HL-60 (cell line): Measurements from ENCODE around the gene GNG12.

ENCODE experiments used
- DNase-seq, 2 experiments: peaks; one replicate each; pipeline ENCODE4 v3.0.0-alpha.2; 2010 to 2020; ENCODE audit warnings: low read depth in 1 of 2, low spot score in 1 of 2
- H3K27ac ChIP-seq: fragments of 250-450 bp; sonication (Bioruptor Pico); replicated peaks from 2 replicates; pipeline ENCODE4 v1.5.1; 2020; ENCODE audit warnings: mild to moderate bottlenecking, moderate library complexity
- H3K27me3 ChIP-seq: fragments of 250-450 bp; sonication (Bioruptor Pico); 2 replicates; pipeline ENCODE4 v1.5.1; 2021; ENCODE audit warnings: mild to moderate bottlenecking, moderate library complexity; ENCODE audit not compliant: insufficient read depth, poor library complexity, severe bottlenecking
- H3K4me3 ChIP-seq: replicated peaks from 2 replicates; pipeline ENCODE4 v1.5.1; 2011; ENCODE audit warnings: mild to moderate bottlenecking, control low read depth, low read length; ENCODE audit not compliant: insufficient read depth
- CTCF ChIP-seq: IDR thresholded peaks from one replicate; pipeline ENCODE4 v1.5.1; 2011; ENCODE audit warnings: low read length, control low read depth, inconsistent platforms; ENCODE audit not compliant: insufficient read depth
- GABPA ChIP-seq: IDR thresholded peaks from 2 replicates; pipeline ENCODE4 v1.6.1; 2012; ENCODE audit warnings: low read depth
- POLR2AphosphoS5 ChIP-seq: IDR thresholded peaks from 2 replicates; pipeline ENCODE4 v1.6.1; 2012; ENCODE audit warnings: low read depth
- SPI1 ChIP-seq: IDR thresholded peaks from 2 replicates; pipeline ENCODE4 v1.6.1; 2012; ENCODE audit warnings: low read depth, mild to moderate bottlenecking, borderline replicate concordance
- TF ChIP-seq, protein P1 (sequence below): IDR thresholded peaks from 2 replicates; pipeline ENCODE4 v1.6.1; 2012; ENCODE audit warnings: low read depth; ENCODE audit not compliant: insufficient replicate concordance

Gene GNG12

GRCh38 chr1:67824766-67825165, 8.5 kb downstream of the GNG12 start:
- H3K27me3 ChIP-seq, result no peaks in the 10 kb centered on the region

DNA sequence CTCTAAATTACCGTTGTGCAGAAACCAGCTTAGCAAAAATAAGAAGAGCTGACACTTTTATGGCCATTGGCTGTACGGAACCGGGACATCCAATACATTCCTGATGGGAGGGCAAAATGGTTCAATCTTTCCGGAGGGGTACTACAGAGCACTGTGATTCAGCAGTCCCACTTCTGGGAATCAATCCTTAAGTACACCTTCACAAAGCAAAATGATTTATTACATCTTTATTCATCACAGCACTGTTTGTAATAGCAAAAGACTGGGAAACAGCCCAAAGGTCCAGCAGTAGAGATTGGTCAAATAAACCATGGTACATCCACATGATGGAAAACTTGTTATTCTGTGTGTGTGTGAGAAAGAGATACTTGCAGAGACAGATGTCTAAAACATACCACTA, 9.7 kb downstream of the GNG12 start:
- H3K4me3 ChIP-seq, result no peak overlapping the region
- TF ChIP-seq, protein P1, sequence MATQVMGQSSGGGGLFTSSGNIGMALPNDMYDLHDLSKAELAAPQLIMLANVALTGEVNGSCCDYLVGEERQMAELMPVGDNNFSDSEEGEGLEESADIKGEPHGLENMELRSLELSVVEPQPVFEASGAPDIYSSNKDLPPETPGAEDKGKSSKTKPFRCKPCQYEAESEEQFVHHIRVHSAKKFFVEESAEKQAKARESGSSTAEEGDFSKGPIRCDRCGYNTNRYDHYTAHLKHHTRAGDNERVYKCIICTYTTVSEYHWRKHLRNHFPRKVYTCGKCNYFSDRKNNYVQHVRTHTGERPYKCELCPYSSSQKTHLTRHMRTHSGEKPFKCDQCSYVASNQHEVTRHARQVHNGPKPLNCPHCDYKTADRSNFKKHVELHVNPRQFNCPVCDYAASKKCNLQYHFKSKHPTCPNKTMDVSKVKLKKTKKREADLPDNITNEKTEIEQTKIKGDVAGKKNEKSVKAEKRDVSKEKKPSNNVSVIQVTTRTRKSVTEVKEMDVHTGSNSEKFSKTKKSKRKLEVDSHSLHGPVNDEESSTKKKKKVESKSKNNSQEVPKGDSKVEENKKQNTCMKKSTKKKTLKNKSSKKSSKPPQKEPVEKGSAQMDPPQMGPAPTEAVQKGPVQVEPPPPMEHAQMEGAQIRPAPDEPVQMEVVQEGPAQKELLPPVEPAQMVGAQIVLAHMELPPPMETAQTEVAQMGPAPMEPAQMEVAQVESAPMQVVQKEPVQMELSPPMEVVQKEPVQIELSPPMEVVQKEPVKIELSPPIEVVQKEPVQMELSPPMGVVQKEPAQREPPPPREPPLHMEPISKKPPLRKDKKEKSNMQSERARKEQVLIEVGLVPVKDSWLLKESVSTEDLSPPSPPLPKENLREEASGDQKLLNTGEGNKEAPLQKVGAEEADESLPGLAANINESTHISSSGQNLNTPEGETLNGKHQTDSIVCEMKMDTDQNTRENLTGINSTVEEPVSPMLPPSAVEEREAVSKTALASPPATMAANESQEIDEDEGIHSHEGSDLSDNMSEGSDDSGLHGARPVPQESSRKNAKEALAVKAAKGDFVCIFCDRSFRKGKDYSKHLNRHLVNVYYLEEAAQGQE, result no peak
- TF ChIP-seq CTCF, result no peak
- TF ChIP-seq SPI1, result no peak
- no peaks in the 10 kb centered on the region for H3K27me3 ChIP-seq
- no peak overlapping the region for H3K27ac ChIP-seq
- DNase-seq, result no peak

More at GRCh38 chr1:67824766-67825165, 8.5 kb downstream of the GNG12 start:
- no peak overlapping the region for H3K4me3 ChIP-seq
- TF ChIP-seq, protein P1, result no peak
- TF ChIP-seq SPI1, result no peak
- DNase-seq, result no peak
- H3K27ac ChIP-seq, result no peak overlapping the region

- DNase-seq, result no peak
- Histone ChIP-seq H3K27me3 (no peaks in the 10 kb centered on the region), H3K4me3 (no peak overlapping the region), H3K27ac (no peak overlapping the region)
- no peak for TF ChIP-seq GABPA
- no peak for TF ChIP-seq POLR2AphosphoS5
- TF ChIP-seq, protein P1, result no peak
- TF ChIP-seq SPI1, result no peak
- TF ChIP-seq CTCF, result no peak
Observed at GRCh38 chr1:67821263-67821662, 12.0 kb downstream of the GNG12 start.

DNA sequence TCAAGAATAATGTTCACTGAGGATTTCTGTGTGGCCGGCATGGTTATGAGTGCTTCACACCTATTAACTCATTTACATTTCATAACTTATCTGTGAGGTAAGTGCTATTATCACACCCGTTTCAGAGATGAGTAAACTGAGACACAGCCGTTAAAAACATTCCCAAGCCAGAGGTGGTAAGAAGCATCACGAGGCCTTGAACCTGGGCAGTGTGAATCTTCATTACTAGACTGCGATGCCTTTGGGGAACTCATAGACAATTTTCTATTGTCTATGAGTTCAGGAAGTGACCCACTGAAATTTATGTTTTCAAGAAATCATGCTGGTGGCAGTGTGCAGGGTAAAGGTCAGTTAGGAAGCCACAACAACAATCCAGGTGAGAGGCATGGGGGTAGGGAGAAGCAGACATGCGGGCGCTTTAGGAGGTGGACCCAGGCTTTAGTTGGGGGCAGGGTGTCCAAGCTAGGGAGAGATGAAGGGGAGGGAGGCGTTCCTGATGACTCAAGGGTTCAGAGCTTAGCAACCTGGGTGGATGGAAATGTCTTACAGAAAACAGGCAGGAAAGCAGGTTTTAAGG, 14.5 kb downstream of the GNG12 start:
- H3K27me3 ChIP-seq, result no peaks in the 10 kb centered on the region
- H3K4me3 ChIP-seq, result no peak overlapping the region
- TF ChIP-seq, protein P1, result no peak
- TF ChIP-seq SPI1 (no peak), POLR2AphosphoS5 (no peak), CTCF (no peak), GABPA (no peak)
- DNase-seq, result no peak
- H3K27ac ChIP-seq, result no peak overlapping the region
